Subcutaneous adipose tissue (tissue), 4 donors: Measurements from ENCODE around the gene VAV2. TPM values are rescaled to one million over a fixed set of nuclear protein-coding genes. Genes with fewer than 3 reads are reported as not detected.

ENCODE experiments used
- total RNA-seq, 4 donors: library from RNA; depleted of rRNA; stranded (reverse); fragments of >200 nt; gene quantifications; one replicate each; pipeline ENCODE4 v1.1.0, GENCODE V29; 2016
- TF ChIP-seq, protein P1 (sequence below): fragments of 450-650 bp; IDR thresholded peaks from one replicate; pipeline ENCODE4 v1.5.1; 2016; ENCODE audit warnings: low read depth, mild to moderate bottlenecking, control low read depth, antibody characterized with exemption, moderate library complexity

The VAV2 gene
- total RNA-seq, 4 donors from 2014 or later, result 3.6 to 6.8 (median 4.8) TPM

DNA sequence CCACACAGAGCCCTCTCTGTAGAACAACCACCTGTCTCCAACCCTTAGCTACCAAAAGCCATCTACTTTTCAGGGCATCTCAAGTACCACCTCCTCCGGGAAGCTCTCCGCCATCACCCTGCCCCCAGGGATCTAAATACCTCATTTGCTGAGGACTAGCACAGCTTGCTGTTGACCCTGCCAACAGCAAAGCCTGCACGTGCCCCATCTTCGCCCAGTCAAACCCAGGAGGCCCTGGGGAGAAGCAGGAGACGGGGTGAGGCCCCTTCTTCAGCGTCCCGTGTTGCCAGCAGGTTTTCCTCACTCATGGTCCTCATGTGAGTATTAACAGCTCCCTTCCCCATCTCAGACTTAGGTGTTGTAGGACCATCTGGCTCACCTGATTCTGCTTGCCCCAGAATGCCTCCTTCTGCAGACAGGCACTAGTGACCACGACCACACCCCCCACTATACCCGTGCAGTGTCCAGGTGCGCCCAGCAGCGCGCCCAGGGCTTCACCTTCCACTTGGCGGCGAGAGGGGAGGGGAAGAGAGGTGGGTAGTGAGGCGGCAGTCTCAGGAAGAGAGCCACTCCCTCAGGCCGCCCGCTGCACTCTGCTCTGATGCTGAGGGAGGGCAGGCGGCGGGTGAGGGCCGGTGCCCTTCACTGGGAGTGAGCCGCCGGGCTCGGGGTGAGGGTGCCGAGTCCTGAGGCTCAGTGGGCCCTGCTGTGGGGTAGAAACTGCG, 11.1 kb downstream of the VAV2 start:
- TF ChIP-seq, protein P1, sequence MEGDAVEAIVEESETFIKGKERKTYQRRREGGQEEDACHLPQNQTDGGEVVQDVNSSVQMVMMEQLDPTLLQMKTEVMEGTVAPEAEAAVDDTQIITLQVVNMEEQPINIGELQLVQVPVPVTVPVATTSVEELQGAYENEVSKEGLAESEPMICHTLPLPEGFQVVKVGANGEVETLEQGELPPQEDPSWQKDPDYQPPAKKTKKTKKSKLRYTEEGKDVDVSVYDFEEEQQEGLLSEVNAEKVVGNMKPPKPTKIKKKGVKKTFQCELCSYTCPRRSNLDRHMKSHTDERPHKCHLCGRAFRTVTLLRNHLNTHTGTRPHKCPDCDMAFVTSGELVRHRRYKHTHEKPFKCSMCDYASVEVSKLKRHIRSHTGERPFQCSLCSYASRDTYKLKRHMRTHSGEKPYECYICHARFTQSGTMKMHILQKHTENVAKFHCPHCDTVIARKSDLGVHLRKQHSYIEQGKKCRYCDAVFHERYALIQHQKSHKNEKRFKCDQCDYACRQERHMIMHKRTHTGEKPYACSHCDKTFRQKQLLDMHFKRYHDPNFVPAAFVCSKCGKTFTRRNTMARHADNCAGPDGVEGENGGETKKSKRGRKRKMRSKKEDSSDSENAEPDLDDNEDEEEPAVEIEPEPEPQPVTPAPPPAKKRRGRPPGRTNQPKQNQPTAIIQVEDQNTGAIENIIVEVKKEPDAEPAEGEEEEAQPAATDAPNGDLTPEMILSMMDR, result no peak

DNA sequence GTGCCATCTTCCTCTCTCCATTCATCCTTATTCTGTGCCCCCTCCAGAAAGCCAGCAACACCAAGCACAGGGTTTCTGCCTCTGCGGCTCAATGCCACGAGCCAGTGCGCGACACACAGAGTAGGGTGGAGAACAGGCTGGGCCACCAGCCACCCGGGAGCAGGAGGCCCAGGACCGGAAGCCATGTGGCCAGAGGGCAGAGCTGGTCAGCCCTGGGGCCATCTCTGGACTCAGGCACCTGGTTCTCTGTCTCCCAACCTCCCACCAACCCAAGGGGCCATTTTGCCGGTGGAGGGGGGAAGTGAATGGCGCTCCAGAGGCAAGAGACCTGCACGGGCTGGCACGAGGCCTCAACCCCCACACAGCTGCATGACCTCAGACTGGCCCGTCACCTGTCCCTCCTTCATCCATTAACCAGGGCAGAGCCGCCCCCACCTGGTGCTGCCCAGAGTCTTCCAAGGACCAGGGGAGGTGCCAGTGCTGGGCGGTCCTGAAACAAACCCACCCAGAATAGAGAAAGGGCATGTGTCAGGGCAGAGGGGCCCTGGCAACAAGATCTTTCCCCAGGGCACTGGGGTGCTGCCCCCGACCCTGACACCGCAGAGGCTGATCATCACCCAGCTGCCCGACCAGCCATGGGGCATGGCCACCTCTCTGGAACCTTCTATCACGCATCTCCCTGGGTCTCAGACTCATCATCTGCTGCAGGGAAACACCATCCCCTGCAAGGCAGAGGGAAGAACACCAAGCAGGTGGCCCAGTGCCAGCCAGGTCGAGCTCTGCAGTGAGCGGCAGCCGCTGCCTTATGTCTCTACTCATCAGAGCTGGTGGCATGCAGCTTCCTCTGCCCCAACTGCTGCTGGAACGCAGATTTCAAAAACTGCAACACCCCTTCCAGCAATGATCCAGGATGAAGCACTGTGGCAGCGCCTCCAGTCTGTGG, 11.9 kb downstream of the VAV2 start:
- TF ChIP-seq, protein P1, result no peak

DNA sequence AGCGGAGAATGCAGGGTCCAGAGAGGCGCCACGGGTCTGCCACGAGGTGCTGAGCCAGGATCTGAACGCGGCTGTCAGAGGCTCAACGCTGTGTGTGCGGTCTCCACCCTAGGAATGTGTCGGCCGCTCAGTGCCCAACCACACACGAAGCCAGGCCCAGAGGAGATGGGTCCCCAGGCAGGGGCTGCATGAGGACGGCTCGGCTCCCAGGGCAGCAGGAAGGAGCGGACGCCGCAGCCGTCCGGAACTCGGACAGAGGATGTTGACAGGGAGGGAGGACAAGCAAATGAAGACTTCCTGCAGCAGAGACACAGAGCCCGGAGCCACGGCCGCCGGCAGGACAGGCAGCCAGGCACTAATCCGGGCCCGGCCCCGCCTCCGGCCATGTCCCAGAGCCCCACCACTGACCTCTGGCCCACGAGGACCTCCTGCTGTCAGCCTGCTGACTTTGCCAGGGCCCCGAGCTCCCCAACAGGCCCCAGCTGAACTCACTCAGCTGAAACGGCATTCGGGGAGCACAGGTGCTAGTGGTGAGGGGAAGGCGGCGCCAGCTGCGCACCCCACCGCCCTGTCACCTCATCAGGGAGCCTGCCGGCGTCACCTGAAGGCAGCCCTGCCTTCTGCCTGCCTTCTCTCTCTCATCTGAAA, 12.7 kb downstream of the VAV2 start:
- TF ChIP-seq, protein P1, result no peak

DNA sequence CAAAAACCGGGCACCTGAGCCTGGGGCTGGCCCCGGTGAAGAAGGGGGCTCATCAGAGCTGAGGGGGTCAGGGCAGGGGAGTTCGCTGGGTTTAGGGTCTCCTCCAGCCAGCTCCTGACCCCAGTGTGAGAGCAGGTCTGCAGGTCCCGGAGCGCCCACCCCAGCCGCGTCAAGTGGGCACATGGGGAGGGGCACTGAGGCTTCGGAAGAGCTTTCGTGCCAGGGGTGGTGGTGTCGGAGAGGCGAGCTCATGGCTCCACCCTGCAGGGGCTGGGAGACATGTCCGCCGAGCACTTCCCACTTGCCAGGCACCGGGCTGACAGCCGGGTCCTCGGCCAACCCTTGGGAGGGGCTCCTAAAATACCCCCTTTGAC, 13.2 kb downstream of the VAV2 start:
- TF ChIP-seq, protein P1, result no peak

DNA sequence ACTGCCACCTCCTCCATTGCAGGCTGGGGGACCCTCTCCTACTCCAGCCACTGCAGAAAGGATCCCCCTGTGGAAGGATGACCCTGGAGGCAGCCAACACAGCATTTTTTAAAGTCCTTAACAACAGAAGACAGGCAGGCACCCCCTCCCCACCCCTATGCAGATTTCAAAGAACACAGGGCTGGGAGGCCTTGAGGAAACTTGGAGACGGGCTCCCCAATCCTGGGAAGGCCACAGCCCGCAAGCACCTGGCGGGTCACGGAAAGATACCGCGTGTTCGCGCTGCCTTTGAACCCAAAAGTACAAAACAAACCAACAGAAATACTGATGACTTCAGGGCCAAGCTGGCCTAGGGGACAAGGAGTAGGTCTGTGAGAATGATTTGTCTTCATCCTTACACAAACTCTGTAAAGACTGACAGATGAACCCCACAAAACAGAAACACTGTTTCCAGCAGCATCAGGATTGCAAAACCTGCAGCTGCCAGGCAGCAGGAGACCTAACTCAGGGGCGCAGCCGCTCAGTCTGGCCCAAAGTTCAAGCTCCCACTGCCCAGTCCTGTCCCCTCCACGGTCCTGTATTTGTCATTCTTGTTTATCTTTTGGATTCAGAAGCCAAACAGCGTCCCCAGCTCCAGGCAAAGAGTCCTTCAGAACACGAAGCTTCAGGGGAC, 13.8 kb downstream of the VAV2 start:
- TF ChIP-seq, protein P1, result no peak

DNA sequence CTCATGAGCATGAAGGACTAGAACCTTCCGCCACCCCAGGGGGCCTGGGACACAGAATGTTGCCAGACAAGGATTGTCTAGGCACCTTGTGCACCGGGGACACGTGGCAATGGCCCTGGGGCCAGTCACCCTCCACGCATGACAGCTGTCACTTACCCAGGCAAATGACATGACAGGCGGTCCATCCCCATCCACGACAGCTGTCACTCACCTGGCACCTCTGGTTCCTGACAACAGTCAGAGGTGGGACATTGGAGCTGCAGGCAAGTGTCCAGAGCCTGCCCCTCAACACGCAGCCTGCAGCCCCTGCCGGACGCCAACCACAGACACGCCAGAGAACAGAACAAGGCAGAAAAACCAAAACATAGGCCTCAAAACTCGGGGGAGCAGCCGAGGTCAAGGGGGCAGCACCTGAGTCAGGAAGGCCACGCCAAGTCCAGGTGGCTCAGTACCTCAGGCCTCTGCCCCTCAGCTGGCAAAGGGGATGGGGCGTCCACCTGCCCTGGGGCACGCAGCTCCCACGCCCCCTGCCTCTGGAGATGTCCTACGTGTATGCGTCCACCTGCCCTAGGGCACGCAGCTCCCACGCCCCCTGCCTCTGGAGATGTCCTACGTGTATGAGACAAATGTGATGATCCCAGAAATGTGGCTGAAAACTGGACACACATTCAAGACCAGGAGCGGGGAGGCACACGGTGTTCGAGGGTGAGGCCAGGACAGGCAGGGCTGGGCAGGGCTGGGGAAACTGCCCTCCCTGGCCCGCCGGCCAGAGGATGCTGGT, 14.5 kb downstream of the VAV2 start:
- TF ChIP-seq, protein P1, result no peak
